ENCODE results near the gene TFDP1. TPM values are rescaled to one million over a fixed set of nuclear protein-coding genes. Genes with fewer than 3 reads are reported as not detected.

Gene TFDP1, protein sequence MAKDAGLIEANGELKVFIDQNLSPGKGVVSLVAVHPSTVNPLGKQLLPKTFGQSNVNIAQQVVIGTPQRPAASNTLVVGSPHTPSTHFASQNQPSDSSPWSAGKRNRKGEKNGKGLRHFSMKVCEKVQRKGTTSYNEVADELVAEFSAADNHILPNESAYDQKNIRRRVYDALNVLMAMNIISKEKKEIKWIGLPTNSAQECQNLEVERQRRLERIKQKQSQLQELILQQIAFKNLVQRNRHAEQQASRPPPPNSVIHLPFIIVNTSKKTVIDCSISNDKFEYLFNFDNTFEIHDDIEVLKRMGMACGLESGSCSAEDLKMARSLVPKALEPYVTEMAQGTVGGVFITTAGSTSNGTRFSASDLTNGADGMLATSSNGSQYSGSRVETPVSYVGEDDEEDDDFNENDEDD
- 51.2 and 65.7 TPM in 2 replicates for total RNA-seq (2014; rRNA removed; shearing (Covaris generic))

- peak; percentile 85 for DNase-seq (ENCODE audit: low read depth)
These were observed at the start of gene TFDP1 for GRCh38 chr13:113584205-113584869. Gene TFDP1, plus strand, starts transcription at chr13:113584753. Its CDS starts 1,085 bp downstream, at chr13:113585838.

GRCh38 chr13:113535381-113535781 lies 49.2 kb upstream of the TFDP1 start:
- DNase-seq (ENCODE audit: low read depth): no peak

DNA sequence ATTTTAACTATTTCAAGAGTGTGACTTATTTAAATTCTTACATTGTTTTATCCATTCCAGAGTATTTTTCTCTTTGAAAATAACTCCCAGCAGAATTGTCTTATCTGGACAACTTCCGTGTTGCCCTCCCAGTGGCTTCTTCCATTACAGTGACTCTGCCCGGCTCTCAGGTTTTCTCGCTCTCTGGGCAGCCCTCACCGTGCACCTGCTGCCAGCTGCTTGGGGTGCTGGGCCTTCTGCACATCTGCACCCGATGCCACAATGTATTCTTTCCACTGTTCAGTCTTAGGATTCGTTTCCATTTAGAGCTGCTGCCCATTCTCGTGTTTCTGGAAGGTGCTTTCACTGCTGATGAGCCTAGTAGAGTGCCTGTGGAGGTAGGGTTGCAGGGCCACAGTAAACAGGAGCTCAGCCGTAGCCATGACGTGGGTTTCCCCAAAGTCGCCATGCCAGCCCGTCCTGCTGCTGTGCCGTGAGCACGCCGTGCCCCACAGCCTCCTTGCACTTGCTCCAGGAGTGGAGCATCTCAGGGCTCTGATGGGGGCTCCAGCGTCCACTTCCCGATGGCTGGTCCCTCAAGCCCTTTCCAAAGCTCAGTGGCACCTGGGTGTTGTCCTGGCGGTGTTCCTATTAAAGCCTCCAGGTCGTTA lies 48.0 kb upstream of the TFDP1 start:
- no peak for DNase-seq (ENCODE audit: low read depth)

GRCh38 chr13:113537205-113537604 lies 47.3 kb upstream of the TFDP1 start:
- no peak for DNase-seq (ENCODE audit: low read depth)

DNA sequence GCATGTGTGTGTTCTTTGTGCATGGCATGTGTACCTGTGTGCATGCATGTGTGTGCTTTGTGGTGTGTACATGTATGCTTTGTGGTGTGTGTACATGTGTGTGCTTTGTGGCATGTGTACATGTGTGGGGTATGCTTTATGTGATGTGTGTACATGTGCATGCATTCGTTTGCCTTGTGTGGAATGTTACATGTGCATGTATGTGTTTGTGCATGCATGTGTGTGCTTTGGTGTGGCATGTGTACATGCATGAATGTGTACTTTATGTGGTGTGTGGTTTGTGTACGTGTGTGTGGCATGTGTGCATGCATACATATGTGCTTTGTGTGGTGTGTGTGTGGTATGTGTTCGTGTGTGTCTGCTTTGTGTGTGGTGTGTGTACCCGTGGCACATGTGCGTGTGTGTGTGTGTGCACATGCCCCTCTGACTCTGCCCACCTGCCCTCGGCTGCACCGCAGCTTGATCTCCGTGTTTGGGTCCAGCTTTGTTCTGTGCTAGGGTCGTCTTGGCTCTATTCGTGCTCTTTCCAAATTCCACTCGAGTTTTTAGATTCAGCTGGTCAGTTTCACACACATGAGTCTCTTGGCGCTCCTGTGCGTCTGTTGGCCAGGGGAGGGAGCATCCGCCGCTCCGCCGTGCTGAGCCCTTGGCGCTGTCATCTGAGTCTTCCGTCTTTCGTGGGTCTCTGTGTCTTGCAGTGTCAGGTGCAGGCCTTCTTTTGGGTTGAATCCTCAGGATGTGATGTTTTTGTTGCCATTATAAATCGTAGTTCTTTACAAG lies 46.5 kb upstream of the TFDP1 start:
- DNase-seq (ENCODE audit: low read depth): no peak

DNA sequence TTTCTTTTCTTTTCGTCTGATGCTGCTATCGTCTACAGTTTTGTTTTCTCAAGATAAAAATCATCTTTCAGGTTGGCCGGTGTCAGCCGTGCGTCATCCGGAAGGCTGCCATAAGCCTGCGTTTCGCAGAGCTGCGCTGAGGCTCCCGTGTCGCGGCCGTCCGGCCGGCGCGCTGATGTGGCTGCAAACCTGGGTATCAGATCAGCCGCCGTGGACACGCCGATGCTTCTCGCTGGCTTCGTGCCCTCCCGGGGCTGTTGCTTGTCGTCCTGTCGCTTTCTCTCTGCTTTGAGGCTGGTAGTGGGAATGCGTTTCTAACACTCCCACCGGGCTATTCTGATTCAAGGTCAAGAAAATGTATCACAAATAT lies 45.9 kb upstream of the TFDP1 start:
- no peak for DNase-seq (ENCODE audit: low read depth)

GRCh38 chr13:113539176-113539575 lies 45.4 kb upstream of the TFDP1 start:
- DNase-seq (ENCODE audit: low read depth): no peak

GRCh38 chr13:113539822-113540221 lies 44.7 kb upstream of the TFDP1 start:
- DNase-seq (ENCODE audit: low read depth): no peak

- no peak for DNase-seq (ENCODE audit: low read depth)
These were observed 44.0 kb upstream of the TFDP1 start for GRCh38 chr13:113540523-113540922.

DNA sequence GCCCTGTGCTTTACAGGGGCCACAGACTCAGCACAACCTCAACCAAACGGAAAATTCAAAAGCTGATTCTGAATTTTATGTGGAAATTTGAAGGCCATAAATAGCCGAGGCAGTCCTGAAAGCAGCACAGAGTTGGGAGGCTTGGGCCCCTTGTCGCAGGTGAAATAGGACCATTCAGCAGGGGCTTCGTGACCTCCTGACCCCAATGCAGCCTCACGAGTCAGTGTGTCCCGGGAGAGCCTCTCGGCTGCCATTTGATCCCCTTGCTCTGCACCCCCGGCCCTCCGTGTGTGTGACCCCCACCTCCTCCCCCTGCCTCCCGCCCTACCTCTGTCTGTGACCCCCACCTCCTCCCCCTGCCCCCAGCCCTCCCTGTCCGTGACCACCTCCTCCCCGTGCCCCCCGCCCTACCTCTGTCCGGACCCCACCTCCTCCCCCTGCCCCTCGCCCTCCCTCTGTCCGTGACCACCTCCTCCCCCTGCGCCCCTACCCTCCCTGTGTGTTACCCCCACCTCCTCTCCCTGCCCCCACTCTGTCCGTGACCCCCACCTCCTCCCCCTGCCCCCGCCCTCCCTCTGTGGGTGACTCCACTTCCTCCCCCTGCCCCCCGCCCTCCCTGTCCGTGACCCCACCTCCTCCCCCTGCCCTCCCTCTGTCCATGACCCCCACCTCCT lies 41.7 kb upstream of the TFDP1 start:
- DNase-seq (ENCODE audit: low read depth): no peak

DNA sequence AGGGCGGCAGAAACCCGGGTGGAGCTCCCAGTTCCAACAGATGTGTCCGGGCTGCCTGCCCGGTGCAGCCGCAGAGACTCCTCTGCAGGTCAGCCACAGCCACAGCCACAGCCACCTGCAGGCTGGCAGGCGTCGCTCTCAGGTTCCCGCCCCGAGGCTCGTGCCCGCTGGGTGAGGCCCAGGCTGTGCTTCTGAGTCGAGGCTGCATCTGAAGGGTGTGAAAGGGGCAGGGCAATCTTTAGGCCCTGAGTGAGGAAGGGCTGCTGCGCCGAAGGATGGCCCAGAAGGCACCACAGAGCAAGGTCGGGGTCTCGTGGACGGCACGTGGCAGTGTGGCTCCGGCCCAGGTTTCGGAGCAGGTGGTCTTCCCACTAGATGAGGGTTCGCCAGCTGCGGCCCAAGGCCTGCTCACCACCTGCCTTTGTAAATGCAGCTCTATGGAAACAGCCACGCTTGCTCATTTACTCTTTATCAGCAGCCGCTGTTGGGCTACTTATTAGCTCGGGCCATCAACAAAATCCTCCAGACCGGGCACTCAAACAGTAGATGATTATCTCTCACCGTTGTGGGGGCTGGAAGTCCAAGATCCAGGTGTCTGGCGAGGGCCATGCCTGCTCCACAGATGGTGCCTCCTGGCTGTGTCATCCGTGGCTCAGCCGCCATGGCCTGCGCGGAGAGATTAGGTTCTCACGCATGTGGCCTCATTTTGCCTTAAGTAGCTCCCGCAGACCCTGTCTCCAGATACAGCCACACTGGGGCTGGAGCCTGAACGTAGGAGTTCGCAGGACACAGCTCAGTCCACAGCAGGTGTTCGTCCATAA lies 40.3 kb upstream of the TFDP1 start:
- no peak for DNase-seq (ENCODE audit: low read depth)

- DNase-seq (ENCODE audit: low read depth): no peak
These were observed 39.7 kb upstream of the TFDP1 start for GRCh38 chr13:113544896-113545295.

DNA sequence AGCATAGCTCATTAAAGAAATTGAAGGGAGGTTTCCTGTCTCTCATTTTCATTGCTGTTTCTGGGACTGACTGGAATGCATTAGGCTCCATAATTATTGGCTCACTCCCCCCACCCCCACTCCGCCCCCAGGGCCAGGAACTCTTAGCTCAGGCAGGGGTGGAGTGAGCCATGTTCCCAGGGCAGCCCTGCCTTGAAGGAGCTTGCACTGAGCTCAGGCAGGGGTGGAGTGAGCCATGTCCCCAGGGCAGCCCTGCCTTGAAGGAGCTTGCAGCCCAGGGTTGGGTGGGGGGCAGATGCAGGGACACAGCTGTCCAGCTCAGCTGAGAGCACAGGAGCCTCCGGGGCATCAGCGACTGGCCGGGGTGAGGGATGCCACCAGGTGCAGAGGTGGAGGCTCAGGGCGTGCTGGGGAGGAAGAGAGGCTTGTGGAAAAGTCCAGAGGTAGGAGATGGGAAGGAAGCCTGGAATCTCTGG lies 39.1 kb upstream of the TFDP1 start:
- no peak for DNase-seq (ENCODE audit: low read depth)

DNA sequence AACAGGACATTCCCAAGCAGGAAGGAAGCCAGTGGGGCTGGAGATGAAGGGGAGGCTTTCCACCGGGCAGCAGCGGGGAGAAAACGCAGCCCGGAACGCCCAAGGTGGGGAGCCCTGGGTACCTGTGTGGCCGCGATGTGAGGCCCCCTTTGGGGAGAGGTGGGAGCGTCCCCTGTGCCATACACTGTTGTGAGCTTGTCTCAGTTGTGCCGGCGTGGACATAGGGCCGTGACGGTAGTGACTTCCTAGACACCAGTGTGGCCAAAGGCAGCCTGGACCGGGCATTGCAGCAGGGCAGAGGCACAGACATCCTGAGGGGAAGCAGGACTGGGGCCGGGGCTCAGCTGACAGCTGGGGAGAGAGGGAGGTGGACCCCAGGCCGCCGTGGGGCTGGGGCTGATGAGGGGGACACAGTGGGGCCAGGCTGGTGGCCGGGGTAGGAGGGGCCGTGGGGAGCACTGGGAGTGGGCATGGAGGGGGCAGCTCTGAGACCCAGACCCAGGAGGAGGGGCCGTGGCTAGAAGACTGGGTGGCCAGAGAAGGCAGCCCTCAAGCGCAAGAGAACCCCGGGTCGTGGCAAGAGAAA lies 38.5 kb upstream of the TFDP1 start:
- no peak for DNase-seq (ENCODE audit: low read depth)

DNA sequence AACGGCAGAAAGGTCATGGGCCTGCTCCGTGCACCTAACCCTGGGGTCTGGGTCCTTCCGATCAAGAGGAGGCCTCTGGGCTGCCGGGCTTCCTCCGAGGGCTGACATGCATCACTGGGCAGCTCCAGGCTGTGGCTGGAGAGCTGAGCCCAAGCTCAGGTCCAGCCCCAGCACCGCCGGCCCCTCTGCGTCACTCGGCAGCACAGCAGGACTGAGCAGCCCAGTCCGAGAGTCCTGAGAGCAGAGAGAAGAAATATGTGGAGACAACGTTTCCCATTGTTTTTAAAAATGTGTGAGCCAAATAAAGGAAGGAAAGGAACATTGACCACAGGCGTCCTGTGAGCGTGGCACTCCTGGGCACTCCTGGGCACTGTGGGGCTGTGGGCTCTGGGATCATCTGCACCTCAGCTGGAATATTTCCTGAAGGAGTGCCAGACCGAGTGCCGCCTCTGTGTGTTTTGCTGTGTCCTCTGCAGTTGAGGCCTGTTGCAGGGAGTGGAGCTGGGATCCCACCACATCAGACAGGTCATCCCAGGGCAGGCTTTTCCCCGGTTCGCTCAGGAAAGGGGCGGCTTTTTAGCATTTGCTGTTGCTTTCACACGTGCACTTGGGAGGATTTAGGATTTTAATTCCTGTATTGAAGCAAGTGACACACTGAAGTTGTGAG lies 37.8 kb upstream of the TFDP1 start:
- no peak for DNase-seq (ENCODE audit: low read depth)

- no peak for DNase-seq (ENCODE audit: low read depth)
These were observed 37.1 kb upstream of the TFDP1 start for GRCh38 chr13:113547238-113547971.

- no peak for DNase-seq (ENCODE audit: low read depth)
These were observed 36.3 kb upstream of the TFDP1 start for GRCh38 chr13:113548171-113548641.

GRCh38 chr13:113548778-113549621 lies 35.6 kb upstream of the TFDP1 start:
- DNase-seq (ENCODE audit: low read depth): no peak
